ENCODE data around the gene CTTNBP2. TPM values are rescaled to one million over a fixed set of nuclear protein-coding genes. Genes with fewer than 3 reads are reported as not detected.

CTTNBP2 gene
- total and polyA plus RNA-seq, 12 donors, result 1.2 to 6.7 (median 3.9) TPM

GRCh38 chr7:117841611-117842010, 31.6 kb downstream of the CTTNBP2 start:
- TF ChIP-seq CTCF (IDR thresholded peaks at IDR 0.05), result no peak
- TF ChIP-seq POLR2A (IDR thresholded peaks at IDR 0.05), result no peak
- Histone ChIP-seq H3K27ac (no peak overlapping the region), H3K4me1 (replicated peaks in 1 of 2) (no peaks in the 10 kb centered on the region), H3K27me3 (no peaks in the 10 kb centered on the region), H3K4me3 (no peak overlapping the region), H3K36me3 (replicated peaks in 1 of 2) (no peaks in the 10 kb centered on the region), H3K9me3 (replicated peaks in 1 of 3) (no peaks in the 10 kb centered on the region)
- intact Hi-C loops (cut with DNase I), result no loop called here
- 69 to 87% (median 75%) methylated on average over 2 of the region's 2 CpGs for WGBS, 4 donors
- DNase-seq, result no peak

DNA sequence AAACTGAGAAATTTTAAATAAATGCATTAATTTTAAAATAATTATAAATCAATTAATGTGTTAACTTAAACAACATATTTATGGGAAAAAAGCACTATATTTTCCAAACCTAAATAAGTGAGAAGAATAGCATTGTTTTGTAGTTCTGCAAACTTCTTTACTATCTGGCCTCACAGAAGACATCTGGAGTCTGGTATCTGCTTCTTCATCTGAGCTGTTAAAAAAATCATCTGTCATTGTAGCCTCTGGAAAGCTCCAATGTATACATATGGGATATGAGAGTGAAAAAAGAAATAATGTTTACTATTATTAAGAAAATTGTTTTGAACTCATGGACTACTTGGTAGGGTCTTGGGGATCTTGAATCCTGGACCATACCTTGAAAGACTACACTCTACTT, 32.2 kb downstream of the CTTNBP2 start:
- Histone ChIP-seq H3K36me3 (replicated peaks in 1 of 2) (no peaks in the 10 kb centered on the region), H3K4me3 (no peak overlapping the region), H3K27ac (no peak overlapping the region), H3K4me1 (replicated peaks in 1 of 2) (no peaks in the 10 kb centered on the region), H3K9me3 (replicated peaks in 1 of 3) (no peaks in the 10 kb centered on the region), H3K27me3 (no peaks in the 10 kb centered on the region)
- no peak for TF ChIP-seq CTCF (IDR thresholded peaks at IDR 0.05)
- TF ChIP-seq POLR2A (IDR thresholded peaks at IDR 0.05), result no peak
- intact Hi-C loops (cut with DNase I), result no loop called here
- no peak for DNase-seq

- H3K27me3 ChIP-seq, result no peaks in the 10 kb centered on the region
- no peaks in the 10 kb centered on the region for H3K9me3 ChIP-seq (replicated peaks in 1 of 3)
- H3K36me3 ChIP-seq (replicated peaks in 1 of 2), result no peaks in the 10 kb centered on the region
- no peak overlapping the region for H3K4me3 ChIP-seq
- TF ChIP-seq CTCF (IDR thresholded peaks at IDR 0.05) (no peak), POLR2A (IDR thresholded peaks at IDR 0.05) (no peak)
- H3K27ac ChIP-seq, result no peak overlapping the region
- no peaks in the 10 kb centered on the region for H3K4me1 ChIP-seq (replicated peaks in 1 of 2)
- DNase-seq, result no peak
- intact Hi-C loops (cut with DNase I), result no loop called here
These were observed 33.7 kb downstream of the CTTNBP2 start for GRCh38 chr7:117839507-117839906.

DNA sequence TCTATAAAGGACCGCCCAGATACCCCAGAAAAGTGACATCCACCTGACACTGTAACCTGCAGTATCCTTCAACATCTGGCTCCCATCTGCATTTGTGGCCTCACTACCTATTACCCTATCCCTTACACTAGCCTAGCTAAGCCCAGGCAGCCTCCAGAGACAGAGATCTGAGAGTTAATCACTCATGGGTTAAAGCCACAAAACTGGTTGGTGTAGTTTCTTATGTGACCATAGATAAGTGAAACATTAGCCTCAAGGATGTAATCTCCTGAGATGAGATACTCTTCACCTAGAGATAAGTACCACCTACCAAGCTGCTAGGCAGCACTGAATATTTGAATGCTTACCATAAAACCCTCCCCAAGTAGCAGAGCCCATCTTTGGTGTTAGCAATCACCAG, 35.4 kb downstream of the CTTNBP2 start:
- DNase-seq, result no peak
- no peak overlapping the region for H3K4me3 ChIP-seq
- intact Hi-C loops (cut with DNase I), result no loop called here
- no peaks in the 10 kb centered on the region for H3K27me3 ChIP-seq
- no peaks in the 10 kb centered on the region for H3K36me3 ChIP-seq (replicated peaks in 1 of 2)
- H3K27ac ChIP-seq, result no peak overlapping the region
- no peaks in the 10 kb centered on the region for H3K4me1 ChIP-seq (replicated peaks in 1 of 2)
- 80 to 100% (median 93%) methylated on average over 1 of the region's 1 CpG for WGBS, 4 donors
- TF ChIP-seq POLR2A (IDR thresholded peaks at IDR 0.05) (no peak), CTCF (IDR thresholded peaks at IDR 0.05) (no peak)
- H3K9me3 ChIP-seq (replicated peaks in 1 of 3), result no peaks in the 10 kb centered on the region

Measured in adrenal gland (tissue), 12 donors.